GM23338 (cell line): Measurements from ENCODE around the gene EYA2. TPM values are rescaled to one million over a fixed set of nuclear protein-coding genes. Genes with fewer than 3 reads are reported as not detected.
A peak's percentile ranks its signal among the peaks of the same experiment; 100 is the strongest.

Source experiments
- ATAC-seq: fragments of 200-7000 bp; cut with Tn5 transposase; 3 replicates; pipeline ENCODE4 v1.9.1; 2020
- DNase-seq: peaks from one replicate; pipeline ENCODE4 v3.0.0-alpha.2; 2015; ENCODE audit warnings: low spot score
- H2AFZ ChIP-seq: fragments of 200-600 bp; sonication (generic); 2 replicates; pipeline ENCODE4 v1.8.0; 2016; ENCODE audit warnings: antibody characterized with exemption, mild to moderate bottlenecking, moderate library complexity
- H3F3A ChIP-seq: fragments of 200-600 bp; sonication (generic); replicated peaks from 2 replicates; pipeline ENCODE4 v1.8.0; 2017; ENCODE audit warnings: antibody characterized with exemption, mixed run types, low read depth
- H3K27ac ChIP-seq: fragments of 200-600 bp; sonication (generic); 2 replicates; pipeline ENCODE4 v1.6.1; 2016; ENCODE audit warnings: low read depth
- H3K27me3 ChIP-seq: fragments of 200-600 bp; sonication (generic); 2 replicates; pipeline ENCODE4 v1.8.0; 2016; ENCODE audit warnings: mild to moderate bottlenecking, mixed run types, moderate library complexity; ENCODE audit not compliant: insufficient read depth
- H3K36me3 ChIP-seq: fragments of 200-600 bp; sonication (generic); 2 replicates; pipeline ENCODE4 v1.8.0; 2016; ENCODE audit warnings: mild to moderate bottlenecking; ENCODE audit not compliant: insufficient read depth
- H3K4me1 ChIP-seq: fragments of 200-600 bp; sonication (generic); 2 replicates; pipeline ENCODE4 v1.8.0; 2016; ENCODE audit warnings: mild to moderate bottlenecking, moderate library complexity; ENCODE audit not compliant: insufficient read depth
- H3K4me2 ChIP-seq: fragments of 200-600 bp; sonication (generic); 2 replicates; pipeline ENCODE4 v1.7.1; 2017; ENCODE audit warnings: mixed run types
- H3K4me3 ChIP-seq: fragments of 200-600 bp; sonication (generic); 2 replicates; pipeline ENCODE4 v1.6.1; 2016; ENCODE audit warnings: mixed run types
- H3K79me2 ChIP-seq: fragments of 200-600 bp; sonication (generic); replicated peaks from 2 replicates; pipeline ENCODE4 v1.8.0; 2017; ENCODE audit warnings: mild to moderate bottlenecking; ENCODE audit not compliant: insufficient read depth
- H3K9me2 ChIP-seq: fragments of 200-600 bp; sonication (generic); 2 replicates; pipeline ENCODE4 v1.8.0; 2017; ENCODE audit not compliant: insufficient read depth
- H4K20me1 ChIP-seq: fragments of 200-600 bp; sonication (generic); replicated peaks from 2 replicates; pipeline ENCODE4 v1.8.0; 2017; ENCODE audit warnings: mild to moderate bottlenecking; ENCODE audit not compliant: insufficient read depth
- H3K27ac Mint-ChIP-seq: 2 replicates; pipeline ENCODE4 v1.8.0; 2020; ENCODE audit warnings: inconsistent platforms, mild to moderate bottlenecking, moderate library complexity, mixed read lengths
- H3K27me3 Mint-ChIP-seq: 3 replicates; pipeline ENCODE4 v1.8.0; 2022; ENCODE audit warnings: low read depth, mild to moderate bottlenecking, moderate library complexity, mixed read lengths, inconsistent platforms; ENCODE audit not compliant: insufficient read depth, poor library complexity
- H3K36me3 Mint-ChIP-seq: 3 replicates; pipeline ENCODE4 v1.8.0; 2021; ENCODE audit warnings: low read depth, mild to moderate bottlenecking, inconsistent platforms, moderate library complexity, mixed read lengths
- H3K4me1 Mint-ChIP-seq: 3 replicates; pipeline ENCODE4 v1.8.0; 2020; ENCODE audit warnings: mild to moderate bottlenecking, inconsistent platforms, mixed read lengths
- H3K4me3 Mint-ChIP-seq: 3 replicates; pipeline ENCODE4 v1.8.0; 2021; ENCODE audit warnings: moderate library complexity, mild to moderate bottlenecking, inconsistent platforms, mixed read lengths
- H3K9me3 Mint-ChIP-seq: 3 replicates; pipeline ENCODE4 v1.8.0; 2020; ENCODE audit warnings: moderate library complexity, mild to moderate bottlenecking, inconsistent platforms, mixed read lengths
- CREB1 ChIP-seq: fragments of 250-450 bp; sonication (Bioruptor Pico); IDR thresholded peaks from 2 replicates; pipeline ENCODE4 v1.5.0; 2020; ENCODE audit warnings: low read depth, mild to moderate bottlenecking, moderate library complexity
- CTCF ChIP-seq, 2 experiments: fragments of 200-600 bp in 1 of 2; sonication (generic) in 1 of 2; conservative IDR thresholded peaks; 2 replicates each; pipeline versions ENCODE4 v1.5.1 to v1.6.1; 2016 to 2017; ENCODE audit warnings: antibody characterized with exemption in 2 of 2, low read depth in 2 of 2, mild to moderate bottlenecking in 2 of 2, moderate library complexity in 1 of 2
- ETS1 ChIP-seq: IDR thresholded peaks from 2 replicates; pipeline ENCODE4 v1.6.1; 2016; ENCODE audit warnings: antibody characterized with exemption
- EZH2 ChIP-seq: fragments of 200-600 bp; sonication (generic); IDR thresholded peaks from one replicate; pipeline ENCODE4 v1.8.0; 2017; ENCODE audit warnings: antibody characterized with exemption, mild to moderate bottlenecking, low read depth; ENCODE audit not compliant: unreplicated experiment
- NANOG ChIP-seq: IDR thresholded peaks from 2 replicates; pipeline ENCODE4 v1.6.1; 2016; ENCODE audit warnings: antibody characterized with exemption, borderline replicate concordance
- POLR2AphosphoS5 ChIP-seq: IDR thresholded peaks from 2 replicates; pipeline ENCODE4 v1.6.1; 2016; ENCODE audit warnings: antibody characterized with exemption, low read depth
- STAT1 ChIP-seq: IDR thresholded peaks from one replicate; pipeline ENCODE4 v1.6.1; 2016; ENCODE audit warnings: antibody characterized with exemption; ENCODE audit not compliant: unreplicated experiment
- ZNF331 ChIP-seq: fragments of 250-450 bp; sonication (Bioruptor Pico); IDR thresholded peaks from 2 replicates; pipeline ENCODE4 v1.5.0; 2020; ENCODE audit warnings: low read depth, mild to moderate bottlenecking, moderate library complexity
- polyA plus RNA-seq: library from polyadenylated mRNA; unstranded; fragments of >200 nt; fragmentation: Nextera tagmentation; extraction: Ambion mirVana; gene quantifications from 2 replicates; pipeline ENCODE4 v1.2.1, GENCODE V29; 2016
- total RNA-seq: library from RNA; depleted of rRNA; stranded (reverse); fragments of >200 nt; shearing (Covaris generic); gene quantifications from 2 replicates; pipeline ENCODE4 v1.2.3, GENCODE V29; 2014
- TF ChIP-seq, protein P1 (sequence below): IDR thresholded peaks from one replicate; pipeline ENCODE4 v1.6.1; 2018; ENCODE audit warnings: antibody characterized with exemption; ENCODE audit not compliant: unreplicated experiment

Gene EYA2
- total and polyA plus RNA-seq, 2 experiments from 2014 or later, result 0.50 to 0.56 TPM

DNA sequence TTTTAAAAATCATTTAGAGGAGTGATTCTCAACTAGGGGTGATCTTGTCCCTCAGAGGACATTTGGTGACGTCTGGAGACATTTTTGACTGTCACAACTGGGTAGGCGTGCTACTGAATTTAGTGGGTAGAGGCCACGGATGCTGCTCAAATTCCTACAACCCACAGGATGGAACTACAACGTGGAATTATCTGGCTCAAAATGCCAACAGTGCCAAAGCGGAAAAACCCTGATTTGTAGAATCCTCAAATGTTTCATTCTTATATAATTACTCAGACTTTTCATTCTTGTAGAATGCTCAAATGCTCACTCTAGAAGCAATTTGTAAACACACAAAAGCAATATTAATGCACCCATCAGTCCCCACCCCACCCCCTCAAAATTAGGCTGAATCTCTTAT is 232.1 kb downstream of the EYA2 start (continued):
- TF ChIP-seq, protein P1, sequence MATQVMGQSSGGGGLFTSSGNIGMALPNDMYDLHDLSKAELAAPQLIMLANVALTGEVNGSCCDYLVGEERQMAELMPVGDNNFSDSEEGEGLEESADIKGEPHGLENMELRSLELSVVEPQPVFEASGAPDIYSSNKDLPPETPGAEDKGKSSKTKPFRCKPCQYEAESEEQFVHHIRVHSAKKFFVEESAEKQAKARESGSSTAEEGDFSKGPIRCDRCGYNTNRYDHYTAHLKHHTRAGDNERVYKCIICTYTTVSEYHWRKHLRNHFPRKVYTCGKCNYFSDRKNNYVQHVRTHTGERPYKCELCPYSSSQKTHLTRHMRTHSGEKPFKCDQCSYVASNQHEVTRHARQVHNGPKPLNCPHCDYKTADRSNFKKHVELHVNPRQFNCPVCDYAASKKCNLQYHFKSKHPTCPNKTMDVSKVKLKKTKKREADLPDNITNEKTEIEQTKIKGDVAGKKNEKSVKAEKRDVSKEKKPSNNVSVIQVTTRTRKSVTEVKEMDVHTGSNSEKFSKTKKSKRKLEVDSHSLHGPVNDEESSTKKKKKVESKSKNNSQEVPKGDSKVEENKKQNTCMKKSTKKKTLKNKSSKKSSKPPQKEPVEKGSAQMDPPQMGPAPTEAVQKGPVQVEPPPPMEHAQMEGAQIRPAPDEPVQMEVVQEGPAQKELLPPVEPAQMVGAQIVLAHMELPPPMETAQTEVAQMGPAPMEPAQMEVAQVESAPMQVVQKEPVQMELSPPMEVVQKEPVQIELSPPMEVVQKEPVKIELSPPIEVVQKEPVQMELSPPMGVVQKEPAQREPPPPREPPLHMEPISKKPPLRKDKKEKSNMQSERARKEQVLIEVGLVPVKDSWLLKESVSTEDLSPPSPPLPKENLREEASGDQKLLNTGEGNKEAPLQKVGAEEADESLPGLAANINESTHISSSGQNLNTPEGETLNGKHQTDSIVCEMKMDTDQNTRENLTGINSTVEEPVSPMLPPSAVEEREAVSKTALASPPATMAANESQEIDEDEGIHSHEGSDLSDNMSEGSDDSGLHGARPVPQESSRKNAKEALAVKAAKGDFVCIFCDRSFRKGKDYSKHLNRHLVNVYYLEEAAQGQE, result no peak
- TF ChIP-seq NANOG (no peak), CTCF (conservative IDR thresholded peaks at IDR 0.05; ENCODE audit: low read depth in 2 of 2) (no peak), EZH2 (no peak), POLR2AphosphoS5 (no peak), CREB1 (CRISPR knock-in tag) (no peak), ETS1 (no peak), ZNF331 (CRISPR knock-in tag) (no peak)

GRCh38 chr20:47127546-47127945 is 232.9 kb downstream of the EYA2 start:
- Mint-ChIP-seq H3K36me3 (no peaks in the 10 kb centered on the region), H3K4me1 (peaks cover 5% of the 10 kb centered on the region), H3K4me3 (no peak overlapping the region), H3K9me3 (no peaks in the 10 kb centered on the region), H3K27me3 (peaks cover 5% of the 10 kb centered on the region), H3K27ac (no peak overlapping the region)
- H3K27ac ChIP-seq, result no peak overlapping the region
- H3K4me2 ChIP-seq, result no peak overlapping the region
- no peaks in the 10 kb centered on the region for H3K36me3 ChIP-seq
- no peak overlapping the region for H3K4me3 ChIP-seq
- H3F3A ChIP-seq, result no peaks in the 10 kb centered on the region
- no peaks in the 10 kb centered on the region; the same call in 1 of the 2 replicates for H3K9me2 ChIP-seq
- H4K20me1 ChIP-seq, result no peaks in the 10 kb centered on the region
- no peaks in the 10 kb centered on the region for H3K4me1 ChIP-seq
- ATAC-seq (no peak), DNase-seq (no peak)
- H3K79me2 ChIP-seq, result no peaks in the 10 kb centered on the region
- H3K27me3 ChIP-seq, result no peaks in the 10 kb centered on the region
- 0 out of 2 replicates have a peak overlapping the region, but pooled peaks have one; percentile 58 for H2AFZ ChIP-seq
- no peak for TF ChIP-seq ETS1
- TF ChIP-seq CTCF (conservative IDR thresholded peaks at IDR 0.05; ENCODE audit: low read depth in 2 of 2), result no peak
- no peak for TF ChIP-seq CREB1 (CRISPR knock-in tag)
- TF ChIP-seq STAT1, result no peak
